GM23338 (cell line): Measurements from ENCODE around the gene TAP1.
A peak's percentile ranks its signal among the peaks of the same experiment; 100 is the strongest.

Experiments used
- CREB1 ChIP-seq: fragments of 250-450 bp; sonication (Bioruptor Pico); IDR thresholded peaks from 2 replicates; pipeline ENCODE4 v1.5.0; 2020; ENCODE audit warnings: low read depth, mild to moderate bottlenecking, moderate library complexity
- CTCF ChIP-seq, 2 experiments: fragments of 200-600 bp in 1 of 2; sonication (generic) in 1 of 2; conservative IDR thresholded peaks; 2 replicates each; pipeline versions ENCODE4 v1.5.1 to v1.6.1; 2016 to 2017; ENCODE audit warnings: antibody characterized with exemption in 2 of 2, low read depth in 2 of 2, mild to moderate bottlenecking in 2 of 2, moderate library complexity in 1 of 2
- EZH2 ChIP-seq: fragments of 200-600 bp; sonication (generic); IDR thresholded peaks from one replicate; pipeline ENCODE4 v1.8.0; 2017; ENCODE audit warnings: antibody characterized with exemption, mild to moderate bottlenecking, low read depth; ENCODE audit not compliant: unreplicated experiment
- EZH2phosphoT487 ChIP-seq: fragments of 200-600 bp; sonication (generic); IDR thresholded peaks from one replicate; pipeline ENCODE4 v1.8.1; 2018; ENCODE audit warnings: antibody characterized with exemption; ENCODE audit not compliant: unreplicated experiment
- JUNB ChIP-seq: IDR thresholded peaks from one replicate; pipeline ENCODE4 v1.6.1; 2016; ENCODE audit warnings: antibody characterized with exemption; ENCODE audit not compliant: unreplicated experiment
- POLR2AphosphoS5 ChIP-seq: IDR thresholded peaks from 2 replicates; pipeline ENCODE4 v1.6.1; 2016; ENCODE audit warnings: antibody characterized with exemption, low read depth
- REST ChIP-seq: IDR thresholded peaks from one replicate; pipeline ENCODE4 v1.6.1; 2018; ENCODE audit warnings: antibody characterized with exemption; ENCODE audit not compliant: unreplicated experiment
- ZNF114 ChIP-seq: fragments of 250-450 bp; sonication (Bioruptor Pico); IDR thresholded peaks from 2 replicates; pipeline ENCODE4 v1.5.0; 2020; ENCODE audit warnings: mild to moderate bottlenecking, moderate library complexity
- ZNF331 ChIP-seq: fragments of 250-450 bp; sonication (Bioruptor Pico); IDR thresholded peaks from 2 replicates; pipeline ENCODE4 v1.5.0; 2020; ENCODE audit warnings: low read depth, mild to moderate bottlenecking, moderate library complexity

GRCh38 chr6:32894085-32895005, 40.8 kb upstream of the TAP1 start:
- TF ChIP-seq CTCF (conservative IDR thresholded peaks at IDR 0.05; ENCODE audit: low read depth in 2 of 2) (no peak), POLR2AphosphoS5 (peak; percentile 92), REST (no peak), CREB1 (peak; percentile 19; the same call in 1 of the 2 replicates), EZH2 (no peak), ZNF114 (CRISPR knock-in tag) (no peak), EZH2phosphoT487 (no peak), ZNF331 (CRISPR knock-in tag) (no peak), JUNB (no peak)
